Mammary epithelial cell (primary cell): Measurements from ENCODE around the gene KIT.

Experiments used
- EZH2 ChIP-seq: IDR thresholded peaks from 2 replicates; pipeline ENCODE4 v1.6.1; 2012; ENCODE audit warnings: low read length, inconsistent platforms, borderline replicate concordance
- TF ChIP-seq, protein P1 (sequence below), 2 donors: IDR thresholded peaks in 1 of 2; conservative IDR thresholded peaks in 1 of 2; 2 replicates each; pipeline ENCODE4 v1.5.1; 2011 to 2012; ENCODE audit warnings: inconsistent platforms in 2 of 2, low read length in 2 of 2, mild to moderate bottlenecking in 2 of 2, control low read depth in 1 of 2, low read depth in 1 of 2; ENCODE audit not compliant: insufficient read depth in 1 of 2; ENCODE audit errors: extremely low read depth in 1 of 2

DNA sequence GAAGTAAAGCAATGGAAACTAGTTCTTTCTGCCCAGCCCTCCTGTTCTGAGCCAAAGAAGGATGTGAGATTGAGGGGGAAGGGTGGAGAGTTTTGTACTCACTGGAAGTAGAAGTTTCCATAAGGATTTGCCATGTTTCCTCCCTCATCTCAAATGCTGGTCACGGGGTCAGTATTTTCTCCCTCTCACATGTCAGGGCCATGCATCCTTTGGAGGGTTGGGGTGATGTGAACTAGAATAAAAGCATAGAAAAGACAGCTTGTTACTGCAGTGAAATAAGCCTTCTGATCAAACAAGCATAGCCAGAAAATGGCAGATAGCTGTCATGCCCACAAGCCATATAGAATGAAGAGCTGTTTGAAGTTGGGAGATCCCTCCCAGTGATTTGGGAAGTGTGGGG lies 79.7 kb downstream of the KIT start:
- TF ChIP-seq, protein P1, sequence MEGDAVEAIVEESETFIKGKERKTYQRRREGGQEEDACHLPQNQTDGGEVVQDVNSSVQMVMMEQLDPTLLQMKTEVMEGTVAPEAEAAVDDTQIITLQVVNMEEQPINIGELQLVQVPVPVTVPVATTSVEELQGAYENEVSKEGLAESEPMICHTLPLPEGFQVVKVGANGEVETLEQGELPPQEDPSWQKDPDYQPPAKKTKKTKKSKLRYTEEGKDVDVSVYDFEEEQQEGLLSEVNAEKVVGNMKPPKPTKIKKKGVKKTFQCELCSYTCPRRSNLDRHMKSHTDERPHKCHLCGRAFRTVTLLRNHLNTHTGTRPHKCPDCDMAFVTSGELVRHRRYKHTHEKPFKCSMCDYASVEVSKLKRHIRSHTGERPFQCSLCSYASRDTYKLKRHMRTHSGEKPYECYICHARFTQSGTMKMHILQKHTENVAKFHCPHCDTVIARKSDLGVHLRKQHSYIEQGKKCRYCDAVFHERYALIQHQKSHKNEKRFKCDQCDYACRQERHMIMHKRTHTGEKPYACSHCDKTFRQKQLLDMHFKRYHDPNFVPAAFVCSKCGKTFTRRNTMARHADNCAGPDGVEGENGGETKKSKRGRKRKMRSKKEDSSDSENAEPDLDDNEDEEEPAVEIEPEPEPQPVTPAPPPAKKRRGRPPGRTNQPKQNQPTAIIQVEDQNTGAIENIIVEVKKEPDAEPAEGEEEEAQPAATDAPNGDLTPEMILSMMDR (conservative IDR thresholded peaks at IDR 0.05 in 1 of 2, IDR thresholded peaks at IDR 0.05 in 1 of 2; ENCODE audit: extremely low read depth in 1 of 2, insufficient read depth in 1 of 2, low read depth in 1 of 2, low read length in 2 of 2), result no peak
- TF ChIP-seq EZH2, result no peak
